H1 (cell line): ENCODE data around the gene PMS1. TPM values are rescaled to one million over a fixed set of nuclear protein-coding genes. Genes with fewer than 3 reads are reported as not detected.

Source experiments
- CTCF ChIA-PET: fragments of 300-600 bp; sonication (Branson Sonifier 250); formaldehyde crosslinking; loops from one replicate; lab custom pipeline; 2021; ENCODE audit not compliant: partially characterized antibody; lab: Charles Lee
- POLR2A ChIA-PET: fragments of 300-600 bp; sonication (Branson Sonifier 250); formaldehyde crosslinking; loops from one replicate; lab custom pipeline; 2021; ENCODE audit warnings: inconsistent platforms; ENCODE audit not compliant: partially characterized antibody; lab: Charles Lee
- DNase-seq, 2 experiments: peaks; one replicate each; pipeline versions ENCODE4 v3.0.0 to v3.0.0-alpha.2; 2010 to 2022; ENCODE audit warnings: low spot score in 2 of 2, low read depth in 1 of 2, mixed read lengths in 1 of 2
- FAIRE-seq: peaks from 2 replicates; lab custom pipeline; 2011; peaks lifted over from hg19 to GRCh38; lab: Jason Lieb, UNC
- H2AFZ ChIP-seq: 2 replicates; pipeline ENCODE4 v1.8.1; 2012; ENCODE audit warnings: low read length, inconsistent platforms
- H2AK5ac ChIP-seq: 2 replicates; pipeline ENCODE4 v1.6.1; 2013; ENCODE audit warnings: low read depth, low read length
- H2BK120ac ChIP-seq: replicated peaks from 2 replicates; pipeline ENCODE3; 2013; ENCODE audit warnings: low read depth, low read length, inconsistent platforms
- H2BK12ac ChIP-seq: 2 replicates; pipeline ENCODE4 v1.6.1; 2013; ENCODE audit warnings: low read depth, low read length
- H2BK15ac ChIP-seq: 2 replicates; pipeline ENCODE4 v1.6.1; 2013; ENCODE audit warnings: low read length
- H2BK20ac ChIP-seq: 2 replicates; pipeline ENCODE4 v1.6.1; 2013; ENCODE audit warnings: low read length
- H2BK5ac ChIP-seq: 2 replicates; pipeline ENCODE4 v1.6.1; 2013; ENCODE audit warnings: low read depth, low read length
- H3K14ac ChIP-seq: 2 replicates; pipeline ENCODE4 v1.6.1; 2013; ENCODE audit warnings: inconsistent platforms; ENCODE audit not compliant: insufficient read length
- H3K18ac ChIP-seq: 2 replicates; pipeline ENCODE4 v1.6.1; 2013; ENCODE audit warnings: low read length; ENCODE audit errors: extremely low read depth
- H3K23ac ChIP-seq: 2 replicates; pipeline ENCODE4 v1.6.1; 2013; ENCODE audit warnings: inconsistent platforms; ENCODE audit not compliant: insufficient read length
- H3K23me2 ChIP-seq: 2 replicates; pipeline ENCODE4 v1.6.1; 2013; ENCODE audit warnings: low read depth, low read length
- H3K27ac ChIP-seq: 2 replicates; pipeline ENCODE4 v1.6.1; 2011; ENCODE audit warnings: low read depth, low read length, inconsistent platforms
- H3K27me3 ChIP-seq, 4 experiments: replicated peaks in 1 of 4; 1 replicate in 1 of 4; 2 replicates in 3 of 4; pipeline versions ENCODE4 v1.6.1 to v1.8.1; 2011 to 2013; ENCODE audit warnings: low read length in 3 of 4, mild to moderate bottlenecking in 3 of 4, inconsistent platforms in 2 of 4, mixed read lengths in 2 of 4, moderate library complexity in 1 of 4; ENCODE audit not compliant: control insufficient read depth in 3 of 4, insufficient read depth in 3 of 4; ENCODE audit errors: extremely low read depth in 1 of 4
- H3K36me3 ChIP-seq, 4 experiments: 2 replicates each; pipeline versions ENCODE4 v1.6.1 to v1.8.1; 2011 to 2013; ENCODE audit warnings: mild to moderate bottlenecking in 4 of 4, low read length in 3 of 4, moderate library complexity in 2 of 4, control low read depth in 1 of 4, inconsistent platforms in 1 of 4; ENCODE audit not compliant: insufficient read depth in 4 of 4, control insufficient read depth in 2 of 4
- H3K4ac ChIP-seq: replicated peaks from 2 replicates; pipeline ENCODE3; 2013; ENCODE audit warnings: low read length, low read depth, mixed read lengths, inconsistent platforms; ENCODE audit not compliant: insufficient read length
- H3K4me1 ChIP-seq, 4 experiments: replicated peaks in 1 of 4; 1 replicate in 1 of 4; 2 replicates in 3 of 4; pipeline versions ENCODE4 v1.6.1 to v1.8.1; 2011 to 2013; ENCODE audit warnings: low read length in 3 of 4, inconsistent platforms in 2 of 4, mixed read lengths in 1 of 4; ENCODE audit not compliant: insufficient read depth in 4 of 4, control insufficient read depth in 3 of 4
- H3K4me2 ChIP-seq, 2 experiments: 2 replicates each; pipeline versions ENCODE4 v1.6.1 to v1.8.1; 2011 to 2013; ENCODE audit warnings: low read depth in 2 of 2, low read length in 2 of 2, control low read depth in 1 of 2, inconsistent platforms in 1 of 2, mild to moderate bottlenecking in 1 of 2; ENCODE audit not compliant: insufficient read depth in 1 of 2
- H3K4me3 ChIP-seq, 4 experiments: fragments of 200-600, 300-600 bp in 1 of 4; sonication (generic), shearing (Covaris generic), sonication (Bioruptor Twin) in 1 of 4; 2 replicates each; pipeline versions ENCODE4 v1.5.1 to v1.8.1; 2011 to 2016; ENCODE audit warnings: low read length in 4 of 4, low read depth in 3 of 4, control low read depth in 2 of 4, inconsistent platforms in 2 of 4, mild to moderate bottlenecking in 2 of 4, mixed read lengths in 1 of 4, moderate library complexity in 1 of 4; ENCODE audit not compliant: insufficient read depth in 2 of 4; ENCODE audit errors: extremely low read depth in 1 of 4
- H3K56ac ChIP-seq: replicated peaks from 2 replicates; pipeline ENCODE3; 2013; ENCODE audit warnings: low read depth, mild to moderate bottlenecking, mixed read lengths, low read length, inconsistent platforms; ENCODE audit not compliant: insufficient read length
- H3K79me1 ChIP-seq: 2 replicates; pipeline ENCODE4 v1.6.1; 2013; ENCODE audit warnings: low read depth, low read length, control low read depth
- H3K79me2 ChIP-seq, 2 experiments: 2 replicates each; pipeline versions ENCODE4 v1.6.1 to v1.8.1; 2012 to 2013; ENCODE audit warnings: low read length in 2 of 2, mild to moderate bottlenecking in 2 of 2, inconsistent platforms in 1 of 2; ENCODE audit not compliant: insufficient read depth in 2 of 2, control insufficient read depth in 1 of 2
- H3K9ac ChIP-seq, 4 experiments: replicated peaks in 1 of 4; 1 replicate in 1 of 4; 2 replicates in 3 of 4; pipeline versions ENCODE4 v1.6.1 to v1.8.1; 2011 to 2013; ENCODE audit warnings: low read depth in 3 of 4, low read length in 3 of 4, control low read depth in 2 of 4, mild to moderate bottlenecking in 2 of 4, moderate library complexity in 2 of 4, inconsistent platforms in 1 of 4; ENCODE audit errors: extremely low read depth in 1 of 4
- H3K9me3 ChIP-seq, 2 experiments: 2 replicates each; pipeline versions ENCODE4 v1.6.1 to v1.8.1; 2012 to 2013; ENCODE audit warnings: mild to moderate bottlenecking in 2 of 2, moderate library complexity in 2 of 2, control low read depth in 1 of 2, inconsistent platforms in 1 of 2, low read depth in 1 of 2, low read length in 1 of 2, mixed read lengths in 1 of 2; ENCODE audit not compliant: insufficient read depth in 2 of 2
- H4K20me1 ChIP-seq, 2 experiments: replicated peaks in 1 of 2; 2 replicates each; pipeline versions ENCODE3 to v1.8.1; 2011 to 2013; ENCODE audit warnings: inconsistent platforms in 2 of 2, low read length in 2 of 2, mild to moderate bottlenecking in 1 of 2; ENCODE audit not compliant: insufficient read depth in 2 of 2, control insufficient read depth in 1 of 2
- H4K5ac ChIP-seq: 2 replicates; pipeline ENCODE4 v1.6.1; 2013; ENCODE audit warnings: low read length, low read depth, mixed read lengths, inconsistent platforms; ENCODE audit not compliant: insufficient read length
- H4K8ac ChIP-seq: 2 replicates; pipeline ENCODE4 v1.8.0; 2013; ENCODE audit warnings: mild to moderate bottlenecking, moderate library complexity, low read length, inconsistent platforms; ENCODE audit not compliant: insufficient read depth; ENCODE audit errors: extremely low read depth
- H4K91ac ChIP-seq: replicated peaks from 2 replicates; pipeline ENCODE3; 2013; ENCODE audit warnings: low read length, mixed read lengths, inconsistent platforms; ENCODE audit not compliant: insufficient read length
- BACH1 ChIP-seq: IDR thresholded peaks from 2 replicates; pipeline ENCODE4 v1.6.1; 2012; ENCODE audit warnings: low read length, improper control_type of control experiment
- BCL11A ChIP-seq, 2 experiments: IDR thresholded peaks; one replicate each; pipeline ENCODE4 v1.6.1; 2011; ENCODE audit warnings: low read depth in 2 of 2, low read length in 2 of 2, mild to moderate bottlenecking in 2 of 2
- BRCA1 ChIP-seq: IDR thresholded peaks from 2 replicates; pipeline ENCODE4 v1.6.1; 2012; ENCODE audit warnings: low read depth, low read length, improper control_type of control experiment
- CEBPB ChIP-seq: IDR thresholded peaks from 2 replicates; pipeline ENCODE4 v1.6.1; 2012; ENCODE audit warnings: low read depth, low read length
- KDM1A ChIP-seq: fragments of 200-600, 300-600 bp; sonication (generic); IDR thresholded peaks from 2 replicates; pipeline ENCODE4 v1.7.1; 2016; ENCODE audit warnings: mild to moderate bottlenecking, low read length, borderline replicate concordance
- POLR2A ChIP-seq, 2 experiments: IDR thresholded peaks; 1 replicate in 1 of 2; 2 replicates in 1 of 2; pipeline ENCODE4 v1.6.1; 2011; ENCODE audit warnings: low read depth in 2 of 2, low read length in 2 of 2, mild to moderate bottlenecking in 2 of 2; ENCODE audit errors: control extremely low read depth in 1 of 2
- RBBP5 ChIP-seq: IDR thresholded peaks from 2 replicates; pipeline ENCODE4 v1.7.1; 2012; ENCODE audit warnings: low read depth, mild to moderate bottlenecking, inconsistent platforms, low read length, moderate library complexity, borderline replicate concordance
- RXRA ChIP-seq: IDR thresholded peaks from 2 replicates; pipeline ENCODE4 v1.6.1; 2011; ENCODE audit warnings: low read depth, mild to moderate bottlenecking, low read length, moderate library complexity; ENCODE audit not compliant: insufficient read depth
- SIRT6 ChIP-seq: IDR thresholded peaks from one replicate; pipeline ENCODE4 v1.7.1; 2012; ENCODE audit warnings: low read length, inconsistent platforms
- SIX5 ChIP-seq: IDR thresholded peaks from 2 replicates; pipeline ENCODE4 v1.6.1; 2011; ENCODE audit warnings: mild to moderate bottlenecking, low read depth, low read length
- SP1 ChIP-seq: IDR thresholded peaks from 2 replicates; pipeline ENCODE4 v1.6.1; 2011; ENCODE audit warnings: low read depth, low read length
- SP2 ChIP-seq: IDR thresholded peaks from 2 replicates; pipeline ENCODE4 v1.6.1; 2012; ENCODE audit warnings: mild to moderate bottlenecking, low read length, inconsistent platforms
- SUZ12 ChIP-seq: fragments of 200-600 bp; sonication (generic); IDR thresholded peaks from 2 replicates; pipeline ENCODE4 v1.6.1; 2012; ENCODE audit warnings: mild to moderate bottlenecking, inconsistent platforms, low read length, moderate library complexity, mixed read lengths
- TEAD4 ChIP-seq: IDR thresholded peaks from 2 replicates; pipeline ENCODE4 v1.6.1; 2012; ENCODE audit warnings: low read depth, low read length, inconsistent platforms, mixed read lengths
- polyA plus RNA-seq, 7 experiments: library from polyadenylated mRNA; depleted of rRNA in 3 of 7; stranded (reverse) in 5 of 7; unstranded in 2 of 7; fragments of >200 nt in 5 of 7; fragments of 200-250 nt in 2 of 7; gene quantifications; 1 replicate in 5 of 7; 2 replicates in 1 of 7; 4 replicates in 1 of 7; pipeline versions ENCODE4 v1.2.1 to v1.2.3, GENCODE V29; 2011 to 2013; ENCODE audit warnings: missing spikeins in 2 of 7, mixed read lengths in 2 of 7
- total RNA-seq: library from RNA; stranded (reverse); fragmentation: NEBNext Ultra II Directional; extraction: Animal tissue kit (Norgen Biotek cat#: 25700); gene quantifications from 2 replicates; pipeline ENCODE4 v1.2.1, GENCODE V29; 2021
- TF ChIP-seq, protein P1 (sequence below): IDR thresholded peaks from 2 replicates; pipeline ENCODE4 v1.6.1; 2012; ENCODE audit warnings: low read length, inconsistent platforms
- TF ChIP-seq, protein P2 (sequence below): IDR thresholded peaks from 2 replicates; pipeline ENCODE4 v1.6.1; 2011; ENCODE audit warnings: low read depth, mild to moderate bottlenecking, low read length; ENCODE audit not compliant: insufficient read depth

The PMS1 gene
- total and polyA plus RNA-seq, 2 of the 8 experiments (the other 6 are each of a cell fraction or from before 2014, with no cell fraction given) = 13.1 to 59.7 TPM

DNA sequence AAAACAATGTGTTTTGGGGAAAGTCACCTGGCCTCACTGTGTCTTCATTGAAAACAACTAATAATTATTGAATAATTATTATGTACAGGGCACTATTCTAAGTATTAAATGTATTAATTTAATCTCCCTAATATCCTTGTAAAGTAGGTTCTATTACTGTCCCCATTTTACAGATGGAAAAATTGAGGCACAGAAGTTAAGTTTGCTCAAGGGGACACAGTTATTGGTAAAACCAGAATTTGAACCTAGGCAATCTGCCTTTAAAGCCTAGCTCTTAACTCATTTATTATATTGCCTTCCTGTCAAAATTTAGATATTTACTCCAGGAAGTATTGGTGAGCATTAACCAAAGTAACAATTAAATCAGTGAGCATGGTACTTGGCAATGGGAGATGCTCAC is 84.6 kb downstream of the PMS1 start:
- no peak overlapping the region for H4K91ac ChIP-seq
- no peak overlapping the region for H4K5ac ChIP-seq
- H2BK20ac ChIP-seq = no peak overlapping the region
- no peak overlapping the region for H3K4me3 ChIP-seq
- no peaks in the 10 kb centered on the region for H3K79me2 ChIP-seq
- H3K9me3 ChIP-seq = no peaks in the 10 kb centered on the region
- H2AFZ ChIP-seq = no peak overlapping the region
- no peak overlapping the region for H4K8ac ChIP-seq
- H3K9ac ChIP-seq = no peak overlapping the region
- no peak overlapping the region for H3K27ac ChIP-seq
- H2AK5ac ChIP-seq = no peak overlapping the region
- no peak overlapping the region for H2BK5ac ChIP-seq
- H3K79me1 ChIP-seq = no peaks in the 10 kb centered on the region
- H3K27me3 ChIP-seq = no peaks in the 10 kb centered on the region
- H3K4ac ChIP-seq = no peak overlapping the region
- DNase-seq (no peak), FAIRE-seq (no peak)
- H3K4me1 ChIP-seq = no peaks in the 10 kb centered on the region
- no peak overlapping the region for H3K56ac ChIP-seq
- ChIA-PET POLR2A (no interaction called here), CTCF (no interaction called here)
- H2BK120ac ChIP-seq = no peak overlapping the region
- no peak overlapping the region for H3K18ac ChIP-seq
- no peak overlapping the region for H3K14ac ChIP-seq
- peaks cover 0 to 34% (median 2%) of the 10 kb centered on the region in 4 experiments; a peak in 4 of 8 replicates for H3K36me3 ChIP-seq
- H3K23ac ChIP-seq = no peak overlapping the region
- no peaks in the 10 kb centered on the region for H3K23me2 ChIP-seq
- no peak overlapping the region for H2BK12ac ChIP-seq
- no peak overlapping the region for H2BK15ac ChIP-seq
- no peaks in the 10 kb centered on the region for H4K20me1 ChIP-seq
- no peak overlapping the region for H3K4me2 ChIP-seq
- TF ChIP-seq SIRT6 (no peak), RXRA (no peak), SP1 (no peak), TEAD4 (no peak), RBBP5 (no peak), BRCA1 (no peak), KDM1A (no peak), SIX5 (no peak), SP2 (no peak), SUZ12 (no peak), POLR2A (IDR thresholded peaks at IDR 0.05; ENCODE audit: control extremely low read depth in 1 of 2, low read depth in 2 of 2, low read length in 2 of 2) (no peak), BCL11A (IDR thresholded peaks at IDR 0.05; ENCODE audit: low read depth in 2 of 2, low read length in 2 of 2) (no peak), CEBPB (no peak), BACH1 (no peak)
- TF ChIP-seq, protein P1, sequence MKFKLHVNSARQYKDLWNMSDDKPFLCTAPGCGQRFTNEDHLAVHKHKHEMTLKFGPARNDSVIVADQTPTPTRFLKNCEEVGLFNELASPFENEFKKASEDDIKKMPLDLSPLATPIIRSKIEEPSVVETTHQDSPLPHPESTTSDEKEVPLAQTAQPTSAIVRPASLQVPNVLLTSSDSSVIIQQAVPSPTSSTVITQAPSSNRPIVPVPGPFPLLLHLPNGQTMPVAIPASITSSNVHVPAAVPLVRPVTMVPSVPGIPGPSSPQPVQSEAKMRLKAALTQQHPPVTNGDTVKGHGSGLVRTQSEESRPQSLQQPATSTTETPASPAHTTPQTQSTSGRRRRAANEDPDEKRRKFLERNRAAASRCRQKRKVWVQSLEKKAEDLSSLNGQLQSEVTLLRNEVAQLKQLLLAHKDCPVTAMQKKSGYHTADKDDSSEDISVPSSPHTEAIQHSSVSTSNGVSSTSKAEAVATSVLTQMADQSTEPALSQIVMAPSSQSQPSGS = no peak
- TF ChIP-seq, protein P2, sequence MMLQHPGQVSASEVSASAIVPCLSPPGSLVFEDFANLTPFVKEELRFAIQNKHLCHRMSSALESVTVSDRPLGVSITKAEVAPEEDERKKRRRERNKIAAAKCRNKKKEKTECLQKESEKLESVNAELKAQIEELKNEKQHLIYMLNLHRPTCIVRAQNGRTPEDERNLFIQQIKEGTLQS = no peak
